ENCODE data around the gene RASGEF1C.

RASGEF1C gene

DNA sequence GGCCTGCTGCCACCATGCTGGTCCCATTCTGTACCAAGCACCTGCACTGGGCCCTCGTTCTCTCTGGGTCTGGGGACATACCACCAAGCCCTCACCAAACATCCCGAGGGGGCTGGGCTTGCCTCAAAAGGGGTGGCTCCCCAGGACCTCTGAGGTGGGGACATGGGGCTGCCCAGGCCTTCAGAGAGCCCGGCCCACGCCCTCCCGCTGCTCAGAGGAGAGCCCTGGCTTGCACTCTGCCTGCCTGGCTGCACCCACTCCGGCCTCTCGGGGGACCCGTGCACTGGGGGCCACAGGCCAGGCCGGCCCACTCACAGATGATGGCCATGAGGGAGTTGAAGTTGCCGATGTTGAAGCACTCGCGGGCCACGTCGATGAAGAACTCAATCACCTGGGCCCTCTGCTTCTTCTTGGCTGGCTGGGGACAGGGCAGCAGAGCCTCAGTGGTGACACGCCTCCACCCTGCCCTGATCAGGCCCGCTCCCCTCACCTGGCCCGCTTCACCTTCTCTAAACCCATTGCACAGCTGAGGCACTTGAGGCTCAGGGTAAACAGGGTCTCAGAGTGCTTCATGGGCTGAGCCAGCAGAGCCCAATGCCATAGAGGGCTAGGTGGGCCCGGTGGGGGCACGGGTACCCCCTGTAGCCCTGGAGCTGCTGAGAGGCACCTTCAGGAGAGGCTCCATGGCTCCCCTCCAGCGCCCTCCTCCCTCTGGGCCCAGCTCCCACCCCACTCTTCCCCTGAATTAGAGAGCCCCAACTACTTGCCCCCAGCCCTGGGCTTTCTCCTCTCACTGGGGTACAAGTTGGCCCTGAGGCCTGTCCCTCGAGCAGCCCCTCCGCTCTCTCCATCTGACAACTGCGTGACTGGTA lies 89.7 kb downstream of the RASGEF1C start:
- DNase-seq (ENCODE audit: low spot score): no peak

DNA sequence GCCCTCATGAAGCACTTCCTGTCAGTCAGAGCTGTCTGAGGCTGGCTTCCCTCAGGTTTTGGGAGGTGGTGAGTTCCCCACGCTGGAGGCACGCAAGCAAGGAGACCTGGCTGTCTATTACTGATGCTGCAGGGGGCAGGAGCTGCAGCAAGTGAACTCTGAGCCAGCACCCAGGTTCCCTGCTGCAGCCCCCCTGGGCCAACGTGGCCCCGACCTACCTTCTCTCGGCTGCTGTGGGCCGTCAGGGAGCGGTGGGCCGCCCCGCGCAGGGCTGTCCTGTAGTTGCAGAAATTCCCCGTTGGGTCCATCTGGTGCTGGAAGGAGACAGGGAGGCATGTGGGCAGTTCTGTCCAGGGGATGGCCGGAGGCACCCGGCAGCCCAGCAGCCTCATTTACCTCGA lies 90.6 kb downstream of the RASGEF1C start:
- DNase-seq (ENCODE audit: low spot score): no peak

DNA sequence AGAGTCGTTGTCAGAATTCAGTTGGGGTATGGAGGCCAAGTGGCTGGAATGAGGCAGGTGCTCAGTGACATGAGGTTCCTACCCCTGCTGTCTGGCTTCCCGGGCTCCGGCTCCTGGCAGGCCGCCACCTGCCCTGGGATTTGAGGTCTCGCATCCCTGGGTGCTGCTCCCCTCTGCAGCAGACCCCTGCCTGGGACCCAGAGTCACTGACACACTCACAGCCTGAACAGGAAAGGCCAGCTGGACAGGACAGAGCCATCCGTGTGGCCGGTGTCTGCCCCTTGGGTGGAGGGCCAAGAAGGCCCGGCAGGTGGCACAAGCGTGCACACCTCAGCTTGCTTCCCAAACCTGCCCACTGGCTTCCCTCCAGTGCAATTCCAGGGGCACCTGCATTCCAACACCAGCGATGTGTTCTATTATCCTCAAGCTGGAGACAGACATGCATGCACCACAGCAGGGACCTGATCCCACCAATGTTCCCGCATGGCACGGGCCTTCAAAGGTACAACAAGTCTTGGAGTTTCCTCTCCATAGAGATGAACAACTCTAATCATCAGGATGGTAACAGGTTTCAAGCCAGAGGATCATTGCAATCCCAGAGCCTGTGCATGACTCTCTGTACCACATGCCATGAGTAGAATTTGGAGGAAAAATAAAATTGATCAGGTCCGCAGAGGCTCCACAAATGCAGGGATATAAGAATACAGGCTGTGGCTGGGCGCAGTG lies 91.8 kb downstream of the RASGEF1C start:
- DNase-seq (ENCODE audit: low spot score): no peak

DNA sequence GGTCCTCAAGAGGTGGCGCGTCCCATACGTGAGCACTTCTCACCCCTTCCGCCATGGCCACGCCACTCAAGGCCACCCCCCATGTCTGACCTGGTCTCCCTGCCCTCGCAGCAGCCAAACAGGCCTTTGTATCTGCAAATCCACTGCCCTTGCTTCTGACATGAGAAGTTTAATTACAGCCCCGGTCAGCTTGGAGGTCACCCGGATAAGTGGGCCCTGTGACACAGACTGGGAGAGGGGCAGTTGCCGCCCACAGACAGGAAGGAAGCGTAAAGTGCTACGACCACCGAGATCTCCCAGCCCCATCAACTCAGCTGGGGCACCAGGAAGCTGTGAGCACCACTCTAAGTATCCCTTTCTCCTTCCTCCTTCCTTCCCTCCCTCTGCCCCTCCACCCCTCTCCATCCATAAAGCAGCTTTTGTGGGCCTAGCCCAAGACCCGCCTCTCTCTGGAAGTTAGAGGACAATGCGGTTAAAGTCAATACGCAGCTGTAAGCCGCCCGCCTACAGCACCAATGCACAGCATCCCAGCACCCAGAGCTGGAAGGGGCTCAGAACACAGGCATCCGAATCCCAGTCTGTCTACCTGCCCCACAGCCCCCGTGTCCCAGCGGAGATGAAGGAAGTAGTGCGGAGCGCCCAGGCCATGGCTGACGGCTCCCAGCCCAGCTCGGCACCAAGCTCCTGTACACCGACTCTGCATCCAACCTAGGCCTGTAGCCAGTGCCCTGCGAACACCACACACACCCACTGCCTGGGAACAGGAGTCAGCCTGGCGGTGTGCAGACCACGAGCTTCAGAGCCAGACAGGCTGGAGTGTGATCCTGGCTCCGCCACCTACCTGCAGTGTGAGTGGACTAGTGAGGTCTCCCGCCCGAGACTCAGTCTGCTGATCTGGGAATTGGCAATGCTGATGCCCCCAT lies 92.7 kb downstream of the RASGEF1C start:
- no peak for DNase-seq (ENCODE audit: low spot score)

DNA sequence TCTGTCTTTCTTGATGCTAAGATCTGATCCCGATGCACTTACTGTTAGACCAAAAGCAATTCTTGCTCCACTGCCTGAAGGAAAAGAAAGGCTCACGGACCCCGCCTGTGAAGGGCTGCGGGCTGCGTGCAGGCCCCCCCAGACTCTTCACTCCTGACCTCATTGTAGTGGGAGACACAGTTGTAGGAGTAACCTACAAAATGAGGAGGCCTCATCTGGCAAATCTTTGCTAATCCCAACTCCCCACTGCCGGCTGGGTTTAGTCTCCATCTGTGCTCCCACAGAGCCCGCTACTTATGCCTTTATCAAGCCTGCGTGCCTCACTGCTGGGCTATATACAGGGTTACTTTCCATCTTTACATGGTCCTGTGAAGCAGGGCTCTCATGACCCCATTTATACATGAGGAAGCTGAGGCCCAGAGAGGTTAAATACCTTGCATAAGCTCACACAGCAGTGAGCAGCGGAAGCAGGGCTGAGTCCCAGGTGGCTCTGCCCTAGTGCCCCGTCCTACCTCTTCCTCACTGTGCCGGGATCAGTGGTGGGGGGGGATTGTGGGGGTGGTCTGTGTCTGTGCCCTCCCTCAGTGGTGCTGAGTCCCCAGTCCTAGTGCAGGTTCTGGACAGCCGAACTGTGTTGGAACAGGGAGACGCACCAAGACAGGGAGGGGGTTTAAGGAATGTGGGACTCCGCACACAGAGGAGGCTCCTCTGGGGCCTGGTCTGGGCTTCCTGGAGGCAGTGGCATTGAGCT lies 93.5 kb downstream of the RASGEF1C start:
- no peak for DNase-seq (ENCODE audit: low spot score)

DNA sequence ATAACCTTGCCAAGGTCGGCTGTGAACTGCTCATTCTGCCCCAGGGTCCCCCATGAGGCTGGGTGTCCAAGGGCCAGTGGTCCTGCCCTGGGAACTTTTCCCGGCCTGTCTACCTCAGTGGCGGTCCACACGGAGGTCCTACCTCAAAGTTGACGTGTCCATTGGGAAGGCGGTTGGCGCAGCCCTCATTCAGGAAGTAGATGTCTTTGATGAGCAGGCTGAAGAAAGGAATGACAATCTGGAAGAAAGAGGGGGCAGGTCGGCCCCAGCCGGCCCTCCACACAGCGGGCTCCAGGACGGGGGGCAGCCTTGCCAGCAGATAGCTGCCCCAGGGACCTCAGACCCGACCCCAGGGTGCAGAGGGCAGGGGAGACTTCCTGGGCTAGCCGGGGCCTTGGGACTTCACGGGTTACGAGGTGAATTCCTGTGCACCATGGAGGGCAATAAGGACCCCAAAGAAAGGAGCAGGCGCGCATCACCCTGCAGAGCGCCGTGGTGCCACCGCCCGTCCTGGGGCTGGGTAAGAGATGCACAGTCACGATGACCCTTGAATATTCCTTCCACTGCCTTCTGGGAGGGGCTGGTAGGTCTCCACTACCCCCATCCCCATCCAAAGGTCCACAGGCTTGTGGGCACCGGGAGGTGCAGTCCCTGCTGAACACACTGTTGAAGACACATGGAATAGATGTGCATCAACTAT lies 94.6 kb downstream of the RASGEF1C start:
- DNase-seq (ENCODE audit: low spot score): no peak

DNA sequence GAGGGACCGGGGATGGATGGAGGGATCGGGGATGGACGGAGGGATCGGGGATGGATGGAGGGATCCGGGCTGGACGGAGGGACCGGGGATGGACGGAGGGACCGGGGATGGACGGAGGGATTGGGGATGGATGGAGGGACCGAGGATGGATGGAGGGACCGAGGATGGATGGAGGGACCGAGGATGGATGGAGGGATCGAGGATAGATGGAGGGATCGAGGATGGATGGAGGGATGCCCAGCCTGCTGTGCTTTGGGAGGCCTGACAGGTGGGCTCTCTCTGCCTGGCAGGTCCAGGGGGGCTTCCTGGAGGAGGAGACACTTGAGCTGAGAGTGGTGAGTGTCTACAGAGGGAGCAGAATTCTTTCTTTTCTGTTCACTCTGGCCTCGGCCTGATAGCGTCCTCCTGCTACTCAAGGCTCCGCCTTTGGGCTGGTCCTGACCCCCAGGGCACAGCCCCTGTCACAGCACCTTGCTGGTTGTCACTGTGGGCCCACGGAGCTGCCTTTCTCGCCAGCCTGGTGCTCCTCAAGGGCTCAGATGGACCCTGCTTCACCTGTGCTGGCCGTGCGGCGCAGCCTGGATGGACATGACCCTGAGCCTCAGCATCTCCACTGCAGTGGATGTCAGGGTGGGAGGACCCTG lies 95.2 kb downstream of the RASGEF1C start:
- DNase-seq (ENCODE audit: low spot score): no peak

DNA sequence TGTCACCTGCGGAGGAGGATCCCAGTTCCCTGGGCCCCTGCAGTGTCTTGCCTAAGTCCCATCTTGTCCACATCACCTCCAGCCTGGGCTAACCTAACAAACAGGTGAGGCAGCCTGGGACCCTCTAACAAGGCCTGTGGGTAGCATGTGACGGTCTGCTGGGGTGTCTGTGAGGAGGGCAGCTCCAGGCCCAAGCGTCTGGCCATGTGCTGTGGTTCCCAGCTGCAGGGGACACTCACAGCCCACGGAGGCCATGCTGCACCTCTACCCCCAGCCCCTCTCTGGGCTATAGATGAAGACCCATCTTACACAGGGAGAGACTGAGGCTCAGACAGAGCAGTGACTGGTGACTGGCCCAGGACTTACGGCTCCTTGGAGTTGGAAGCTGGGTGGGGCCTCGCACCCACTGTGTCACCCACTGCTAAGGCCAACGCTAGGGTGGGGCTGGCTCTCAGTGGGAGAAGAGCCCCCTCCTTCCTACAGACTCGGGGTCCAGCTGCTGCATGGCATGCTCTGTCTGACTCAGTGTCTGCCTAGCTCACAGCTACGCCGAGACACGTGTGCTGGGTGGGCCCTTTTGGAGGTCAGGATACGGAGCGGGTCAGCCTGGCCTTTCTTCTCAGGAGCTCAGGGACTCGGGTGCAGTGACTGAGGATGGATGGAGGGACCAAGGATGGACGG lies 96.7 kb downstream of the RASGEF1C start:
- no peak for DNase-seq (ENCODE audit: low spot score)

DNA sequence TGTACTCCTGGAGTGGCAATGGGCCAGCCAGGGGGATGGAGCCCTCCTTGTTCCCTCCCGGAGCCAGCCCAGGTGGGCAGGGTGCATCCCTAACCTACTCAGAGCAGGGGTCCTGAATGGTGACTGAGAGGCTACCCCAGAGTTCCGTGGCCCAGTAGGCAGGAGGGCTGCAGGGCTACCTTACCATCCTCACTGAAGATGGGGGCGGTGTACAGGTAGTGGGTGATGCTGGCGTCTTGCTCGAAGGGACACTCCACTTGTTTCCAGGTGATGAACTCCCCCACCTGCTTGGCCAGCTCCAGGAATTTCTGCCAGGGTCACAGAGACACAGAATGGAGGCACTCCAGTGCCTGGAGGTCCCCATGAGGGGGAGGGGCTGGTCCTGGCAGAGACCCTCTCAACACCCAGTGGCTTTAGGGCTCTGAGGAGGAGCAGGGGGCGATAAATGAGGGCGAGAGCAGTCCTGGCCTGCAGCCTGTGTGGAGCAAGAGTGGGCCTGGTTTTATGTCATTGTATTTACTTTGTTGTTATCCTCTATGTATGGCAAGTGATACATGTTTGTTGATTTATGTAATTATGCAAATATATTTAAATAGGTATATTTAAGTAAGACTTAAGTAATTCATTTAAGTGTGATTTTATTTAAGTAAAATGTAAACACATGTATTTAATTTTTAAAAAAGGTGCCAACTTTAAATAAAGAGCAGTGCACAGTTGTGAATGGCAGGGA lies 97.6 kb downstream of the RASGEF1C start:
- DNase-seq (ENCODE audit: low spot score): no peak

DNA sequence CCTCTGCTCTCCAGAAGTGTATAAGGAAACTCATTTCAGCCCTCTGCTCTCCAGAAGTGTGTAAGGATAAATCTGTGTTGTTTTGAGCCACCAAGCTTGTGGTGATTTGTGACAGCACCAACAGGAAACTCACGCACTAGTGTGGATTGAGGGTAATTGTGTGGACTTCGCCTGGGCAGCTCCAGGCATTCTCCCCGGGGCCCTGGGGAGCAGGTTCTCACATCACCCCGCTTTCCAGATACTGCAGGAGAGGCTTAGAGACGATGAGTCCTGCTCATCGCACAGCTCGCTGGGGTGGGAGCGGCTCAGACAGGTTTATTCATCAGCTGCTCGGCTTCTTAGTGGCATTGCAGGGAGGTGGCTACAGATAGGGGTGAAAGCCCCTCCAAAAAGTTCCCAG lies 99.1 kb downstream of the RASGEF1C start:
- DNase-seq (ENCODE audit: low spot score): no peak

DNA sequence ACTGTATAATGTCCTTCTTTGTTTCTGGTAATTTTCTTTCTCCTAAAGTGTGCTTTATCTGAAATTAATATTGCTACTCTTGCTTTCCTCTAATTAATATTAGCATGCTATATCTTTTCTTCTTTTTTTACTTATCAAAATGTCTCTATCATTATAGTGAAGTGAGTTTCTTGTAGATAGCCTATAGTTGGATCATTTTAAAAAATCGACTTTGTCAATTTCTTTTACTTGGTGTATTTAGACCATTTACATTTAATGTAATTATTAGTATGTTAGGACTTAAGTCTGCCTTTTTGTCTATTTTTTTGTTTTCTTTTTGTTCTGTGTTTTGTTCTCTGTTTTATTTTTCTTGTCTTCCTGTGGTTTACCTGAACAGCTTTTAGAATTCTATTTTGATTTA lies 102.0 kb downstream of the RASGEF1C start:
- DNase-seq (ENCODE audit: low spot score): no peak

DNA sequence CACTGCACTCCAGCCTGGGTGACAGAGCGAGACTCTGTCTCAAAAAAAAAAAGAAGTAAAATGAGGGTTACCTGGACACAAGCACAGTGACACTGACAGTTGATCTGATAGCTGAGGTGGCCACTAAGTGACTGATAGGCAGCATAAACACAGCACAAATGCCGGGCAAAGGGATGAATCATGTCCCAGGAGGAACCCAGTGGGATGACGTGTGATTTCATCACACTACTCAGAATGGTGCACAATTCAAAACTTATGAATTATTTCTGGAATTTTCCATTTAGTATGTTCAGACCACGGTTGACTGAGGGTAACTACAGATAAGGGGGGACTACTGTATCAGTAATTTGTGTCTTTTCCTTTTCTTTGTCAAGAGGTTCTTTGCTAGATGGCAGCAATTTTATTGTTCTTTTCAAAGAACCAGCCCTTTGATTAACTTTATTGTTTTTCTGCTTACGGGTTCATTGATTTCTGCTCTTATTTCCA lies 103.1 kb downstream of the RASGEF1C start:
- DNase-seq (ENCODE audit: low spot score): no peak

DNA sequence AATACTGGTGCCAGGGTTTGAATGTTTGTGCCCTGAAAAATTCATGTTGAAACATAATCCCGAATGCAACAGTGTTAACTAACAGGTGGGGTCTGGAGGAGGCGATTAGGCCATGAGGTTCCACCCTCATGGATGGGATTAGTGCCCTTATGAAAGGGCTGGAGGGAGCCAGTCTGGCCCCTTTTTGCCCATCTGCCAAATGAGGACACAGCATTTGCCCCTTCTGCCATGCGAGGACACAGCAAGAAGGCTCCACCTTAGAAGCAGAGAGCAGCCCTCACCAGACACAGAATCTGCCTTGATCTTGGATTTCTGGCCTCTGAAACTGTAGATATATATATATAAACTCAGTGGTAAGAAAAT lies 104.9 kb downstream of the RASGEF1C start:
- DNase-seq (ENCODE audit: low spot score): no peak

DNA sequence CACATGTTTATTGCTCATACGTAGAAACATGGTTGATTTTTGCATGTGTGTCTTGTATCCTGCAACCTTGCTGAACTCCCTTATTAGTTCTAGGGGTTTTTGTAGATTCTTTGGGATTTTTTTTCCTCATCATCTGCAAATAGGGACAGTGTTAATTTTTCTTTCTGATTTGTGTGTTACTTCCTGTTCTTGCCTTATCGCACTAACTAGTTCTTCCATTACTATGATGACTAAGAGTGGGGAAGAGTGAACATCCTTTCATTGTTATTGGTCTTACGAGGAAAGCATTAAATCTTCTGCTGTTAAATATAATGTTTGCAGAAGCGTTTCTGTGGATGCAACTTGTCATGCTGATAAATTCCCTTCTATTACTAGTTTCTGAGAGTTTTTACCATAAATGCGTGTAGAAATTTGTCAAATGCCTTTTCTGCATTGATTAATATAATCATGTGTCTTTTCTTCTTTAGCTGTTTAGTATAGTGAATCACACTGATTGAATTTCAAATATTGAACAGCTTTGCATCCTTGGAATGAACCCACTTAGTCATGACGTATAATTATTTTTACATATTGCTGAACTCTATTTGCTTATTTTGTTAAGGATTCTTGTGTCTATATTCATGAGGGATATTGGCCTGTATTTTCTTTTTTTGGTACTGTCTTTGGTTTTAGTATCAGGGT lies 105.4 kb downstream of the RASGEF1C start:
- DNase-seq (ENCODE audit: low spot score): no peak

DNA sequence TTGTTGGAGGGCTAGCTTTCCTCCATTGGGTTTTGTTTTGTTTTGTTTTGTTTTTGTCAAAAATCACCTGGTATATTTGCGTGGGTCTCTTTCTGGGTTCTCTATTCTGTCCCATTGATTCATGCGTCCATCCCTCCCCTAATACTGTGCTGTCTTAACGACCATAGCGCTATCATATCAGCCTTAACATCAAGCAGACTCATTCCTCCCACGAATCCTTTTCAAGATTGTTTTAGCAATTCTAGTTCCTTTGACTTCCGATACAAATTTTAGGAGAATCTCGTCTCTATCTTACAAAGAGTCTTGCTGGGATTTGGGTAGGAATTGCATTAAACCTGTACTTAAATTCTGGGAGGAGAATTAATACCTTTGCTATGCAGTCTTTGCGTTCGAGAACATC lies 106.4 kb downstream of the RASGEF1C start:
- DNase-seq (ENCODE audit: low spot score): no peak

DNA sequence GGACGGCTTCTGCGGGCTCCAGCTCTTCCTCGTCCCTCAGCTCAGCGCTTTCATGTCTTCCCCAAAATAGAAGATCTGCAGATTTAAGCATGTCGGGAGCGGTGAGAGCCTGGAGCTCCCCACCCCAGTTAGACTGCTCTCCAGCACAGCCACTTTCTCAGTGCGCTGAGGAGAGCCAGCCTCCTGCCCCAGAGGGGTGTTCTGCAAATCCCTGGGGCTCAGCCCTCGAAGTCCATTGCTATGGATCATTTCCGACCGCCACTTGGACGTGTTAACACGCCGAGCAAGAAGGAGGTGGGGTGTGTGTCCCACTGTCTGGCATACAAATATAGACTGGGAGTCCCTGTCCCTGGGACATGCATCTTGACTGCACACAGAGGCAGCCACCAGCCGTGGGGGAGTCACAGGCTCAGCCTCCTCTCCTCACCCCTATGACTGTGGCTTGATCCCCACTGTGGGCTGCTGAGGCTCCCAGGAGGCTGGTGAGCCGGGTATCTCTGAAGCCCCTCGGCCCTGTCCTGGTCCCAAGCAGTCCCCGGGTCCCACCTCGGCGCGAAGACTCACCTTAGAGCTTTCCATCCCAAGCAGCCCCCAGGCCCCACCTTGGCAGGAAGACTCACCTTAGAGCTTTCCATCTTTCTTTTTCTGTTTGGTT lies 107.4 kb downstream of the RASGEF1C start:
- no peak for DNase-seq (ENCODE audit: low spot score)

DNA sequence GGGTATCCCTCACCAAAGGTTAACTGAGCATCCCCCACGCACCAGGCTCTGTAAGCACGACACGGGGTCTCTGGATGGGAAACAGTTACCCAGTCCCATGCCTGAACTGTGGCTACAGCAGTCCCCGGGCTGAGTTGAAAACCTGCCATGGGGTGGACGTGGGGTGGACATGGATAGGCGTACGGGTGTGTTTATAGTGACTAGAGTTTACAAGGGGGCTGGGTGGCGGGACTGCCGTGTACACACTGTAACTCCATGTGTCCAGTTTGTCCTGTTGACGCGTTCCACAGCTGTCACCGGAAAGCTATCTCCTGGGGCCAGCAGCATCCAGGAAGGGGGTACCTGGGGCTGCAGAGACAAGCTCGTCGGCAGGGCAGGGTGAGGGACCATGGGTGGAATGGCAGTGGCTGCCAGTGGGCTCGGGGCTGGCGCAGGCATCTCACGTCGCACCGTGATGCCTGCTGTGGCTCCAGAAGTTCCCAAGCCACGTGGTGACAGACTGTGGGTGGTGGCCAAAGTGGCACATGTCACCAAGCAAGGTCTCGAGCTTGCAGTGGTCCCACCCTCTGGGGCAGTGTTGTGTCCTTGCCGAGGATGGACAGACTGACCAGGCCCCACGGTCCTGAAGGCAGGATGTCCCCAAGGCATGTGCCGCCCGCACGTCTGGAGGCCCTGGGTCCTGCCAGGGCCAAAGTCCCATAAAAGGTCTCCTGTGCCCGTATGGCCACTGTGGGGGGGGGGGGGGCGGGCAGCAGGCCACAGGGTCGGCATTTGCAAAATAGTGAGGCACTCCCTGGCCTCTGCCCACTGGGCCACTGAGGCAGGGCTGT lies 108.2 kb downstream of the RASGEF1C start:
- DNase-seq (ENCODE audit: low spot score): no peak
